Type B pancreatic cell (in vitro differentiated cells): ENCODE measurements around the gene ARL14EP. TPM values are rescaled to one million over a fixed set of nuclear protein-coding genes. Genes with fewer than 3 reads are reported as not detected.

Source experiments
- DNase-seq: peaks from one replicate; pipeline ENCODE4 v3.0.0; 2021; ENCODE audit warnings: mixed read lengths; ENCODE audit not compliant: unreplicated experiment; ENCODE audit errors: extremely low spot score
- H3K27ac Mint-ChIP-seq: 2 replicates; pipeline ENCODE4 v1.8.0; 2021; ENCODE audit warnings: mild to moderate bottlenecking, mixed read lengths
- H3K27me3 Mint-ChIP-seq: 2 replicates; pipeline ENCODE4 v1.8.0; 2021; ENCODE audit warnings: mixed read lengths
- H3K36me3 Mint-ChIP-seq: 2 replicates; pipeline ENCODE4 v1.8.0; 2021; ENCODE audit warnings: mixed read lengths
- H3K4me1 Mint-ChIP-seq: one replicate; pipeline ENCODE4 v1.8.0; 2021; ENCODE audit warnings: mixed read lengths; ENCODE audit not compliant: unreplicated experiment
- H3K4me3 Mint-ChIP-seq: 2 replicates; pipeline ENCODE4 v1.8.0; 2021; ENCODE audit warnings: mild to moderate bottlenecking, mixed read lengths
- H3K9me3 Mint-ChIP-seq: 2 replicates; pipeline ENCODE4 v1.8.0; 2021; ENCODE audit warnings: mixed read lengths
- total RNA-seq: library from RNA; stranded (reverse); gene quantifications from 2 replicates; pipeline ENCODE4 v1.2.1, GENCODE V29; 2021; ENCODE audit warnings: low replicate concordance
- TF ChIP-seq, protein P1 (sequence below): fragments of 200-600 bp; sonication (generic); conservative IDR thresholded peaks from 2 replicates; pipeline ENCODE4 v1.5.0; 2021; ENCODE audit warnings: antibody characterized with exemption, mild to moderate bottlenecking

Gene ARL14EP
- total RNA-seq, 1 donor from 2014 or later = 34.5 TPM

DNA sequence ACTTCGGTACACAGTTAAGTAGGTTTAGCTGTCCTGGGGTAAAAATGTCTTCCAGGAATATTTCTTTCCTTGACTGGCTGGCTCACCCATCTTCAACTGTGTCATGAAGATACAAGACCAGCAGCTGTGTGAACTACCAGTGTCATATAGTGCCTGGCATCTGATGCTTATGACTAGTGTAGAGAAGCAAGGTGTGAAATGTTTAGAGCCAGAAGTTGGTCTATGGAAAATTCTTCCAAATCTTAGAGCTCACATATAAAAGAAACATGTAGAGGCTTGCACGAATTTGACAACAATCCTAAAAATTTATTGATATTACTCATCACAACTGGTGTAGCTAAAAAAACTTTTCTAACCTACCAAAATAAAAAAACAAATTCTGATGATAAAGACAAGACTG lies 54.4 kb downstream of the ARL14EP start:
- Mint-ChIP-seq H3K9me3 (no peaks in the 10 kb centered on the region), H3K4me1 (peaks cover 18% of the 10 kb centered on the region), H3K36me3 (no peaks in the 10 kb centered on the region), H3K27me3 (peaks cover 3% of the 10 kb centered on the region), H3K27ac (no peak overlapping the region), H3K4me3 (no peak overlapping the region)
- TF ChIP-seq, protein P1, sequence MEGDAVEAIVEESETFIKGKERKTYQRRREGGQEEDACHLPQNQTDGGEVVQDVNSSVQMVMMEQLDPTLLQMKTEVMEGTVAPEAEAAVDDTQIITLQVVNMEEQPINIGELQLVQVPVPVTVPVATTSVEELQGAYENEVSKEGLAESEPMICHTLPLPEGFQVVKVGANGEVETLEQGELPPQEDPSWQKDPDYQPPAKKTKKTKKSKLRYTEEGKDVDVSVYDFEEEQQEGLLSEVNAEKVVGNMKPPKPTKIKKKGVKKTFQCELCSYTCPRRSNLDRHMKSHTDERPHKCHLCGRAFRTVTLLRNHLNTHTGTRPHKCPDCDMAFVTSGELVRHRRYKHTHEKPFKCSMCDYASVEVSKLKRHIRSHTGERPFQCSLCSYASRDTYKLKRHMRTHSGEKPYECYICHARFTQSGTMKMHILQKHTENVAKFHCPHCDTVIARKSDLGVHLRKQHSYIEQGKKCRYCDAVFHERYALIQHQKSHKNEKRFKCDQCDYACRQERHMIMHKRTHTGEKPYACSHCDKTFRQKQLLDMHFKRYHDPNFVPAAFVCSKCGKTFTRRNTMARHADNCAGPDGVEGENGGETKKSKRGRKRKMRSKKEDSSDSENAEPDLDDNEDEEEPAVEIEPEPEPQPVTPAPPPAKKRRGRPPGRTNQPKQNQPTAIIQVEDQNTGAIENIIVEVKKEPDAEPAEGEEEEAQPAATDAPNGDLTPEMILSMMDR = no peak
- no peak for DNase-seq

DNA sequence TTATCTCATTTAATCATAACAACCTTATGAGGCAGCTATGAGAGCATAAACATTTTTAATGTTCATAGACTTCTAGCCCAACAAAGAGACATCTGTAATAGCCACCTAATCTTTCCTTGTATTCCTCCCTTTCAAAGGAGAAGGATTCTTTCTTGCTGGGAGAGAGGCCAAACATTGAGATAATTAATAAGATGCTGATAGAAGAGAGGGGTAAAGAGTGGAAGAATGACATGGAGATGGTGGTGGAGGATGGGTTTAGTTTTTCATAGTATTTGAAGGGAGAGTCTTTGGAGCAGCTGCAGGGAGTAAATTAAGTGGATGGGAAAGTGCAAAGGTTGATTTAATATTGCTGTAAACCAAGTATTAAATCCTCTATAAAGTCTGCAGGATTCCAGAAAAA lies 57.9 kb downstream of the ARL14EP start:
- no peak overlapping the region for H3K27ac Mint-ChIP-seq
- H3K9me3 Mint-ChIP-seq = peaks cover 5% of the 10 kb centered on the region
- TF ChIP-seq, protein P1 = no peak
- DNase-seq = no peak
- peaks cover 3% of the 10 kb centered on the region for H3K27me3 Mint-ChIP-seq
- no peaks in the 10 kb centered on the region for H3K36me3 Mint-ChIP-seq
- H3K4me1 Mint-ChIP-seq = peaks cover 7% of the 10 kb centered on the region
- no peak overlapping the region for H3K4me3 Mint-ChIP-seq

DNA sequence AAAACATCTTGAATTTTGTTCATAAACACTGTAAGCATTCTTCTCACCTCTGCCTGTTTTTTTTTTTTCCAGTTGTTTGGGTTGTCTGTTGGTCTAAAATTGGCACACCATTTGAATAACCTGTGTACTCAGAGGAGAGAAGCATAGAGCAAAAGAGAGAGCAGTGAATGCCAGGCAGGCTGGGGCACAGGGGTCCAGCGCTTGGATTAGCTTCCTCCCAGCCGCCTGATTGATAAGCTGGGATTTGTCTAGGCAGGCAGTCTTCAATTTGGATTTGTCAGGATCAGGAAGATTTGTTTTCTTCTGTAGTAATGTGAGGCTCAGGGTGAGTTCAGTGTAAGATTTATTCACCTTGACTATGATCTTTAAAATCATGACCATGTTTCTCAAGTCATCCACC lies 59.0 kb downstream of the ARL14EP start:
- DNase-seq = no peak
- H3K36me3 Mint-ChIP-seq = no peaks in the 10 kb centered on the region
- peaks cover 3% of the 10 kb centered on the region for H3K27me3 Mint-ChIP-seq
- H3K9me3 Mint-ChIP-seq = peaks cover 7% of the 10 kb centered on the region
- no peak overlapping the region for H3K27ac Mint-ChIP-seq
- TF ChIP-seq, protein P1 = no peak
- peaks cover 7% of the 10 kb centered on the region for H3K4me1 Mint-ChIP-seq
- no peak overlapping the region for H3K4me3 Mint-ChIP-seq

Other genes starting within 250 kb of the ARL14EP start
- gene FSHB, start 92.1 kb upstream of the ARL14EP start, total RNA-seq = not detected in 2 replicates